HK-2 (cell line): ENCODE measurements around the gene OR5A1.

Experiments
- DNase-seq: peaks from one replicate; pipeline ENCODE4 v3.0.0-alpha.2; 2018; ENCODE audit not compliant: unreplicated experiment

Gene OR5A1

DNA sequence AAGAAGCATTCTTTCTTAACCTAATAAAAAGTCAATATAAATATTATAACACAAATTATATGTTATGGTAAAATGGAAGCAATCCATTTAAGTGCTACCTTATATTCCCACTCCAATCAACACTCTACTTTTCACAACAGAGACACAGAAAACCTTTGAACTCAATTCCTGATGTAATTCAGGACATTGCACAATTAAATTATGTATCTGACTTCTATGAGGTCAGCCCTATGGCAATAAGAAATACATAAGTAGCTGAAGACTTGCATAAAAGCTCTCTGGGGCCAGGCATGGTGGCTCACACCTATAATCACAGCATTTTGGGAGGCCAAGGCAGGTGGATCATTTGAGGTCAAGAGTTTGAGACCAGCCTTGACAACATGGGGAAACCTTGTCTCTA is 43.6 kb downstream of the OR5A1 start:
- DNase-seq: no peak

GRCh38 chr11:59480359-59480758 is 44.1 kb downstream of the OR5A1 start:
- DNase-seq: no peak
